Caco-2 (cell line): ENCODE data around the gene KIFAP3. TPM values are rescaled to one million over a fixed set of nuclear protein-coding genes. Genes with fewer than 3 reads are reported as not detected.

Experiments
- BruUV-seq: library from RNA; stranded (reverse); fragments of 400-500 nt; replicated peaks from 2 replicates; lab custom pipeline; 2021; lab: Mats Ljungman, UMichigan
- CTCF ChIA-PET: fragments of 300-600 bp; sonication (Branson Sonifier 250); formaldehyde crosslinking; loops from one replicate; lab custom pipeline; 2022; ENCODE audit warnings: antibody characterized with exemption; lab: Charles Lee
- POLR2A ChIA-PET: fragments of 300-600 bp; sonication (Branson Sonifier 250); formaldehyde crosslinking; loops from one replicate; lab custom pipeline; 2022; ENCODE audit warnings: antibody characterized with exemption; lab: Charles Lee
- DNase-seq, 2 experiments: peaks; one replicate each; pipeline versions ENCODE4 v3.0.0 to v3.0.0-alpha.2; 2020 to 2022
- H3K27me3 ChIP-seq: replicated peaks from 2 replicates; pipeline ENCODE4 v1.6.0; 2011; ENCODE audit warnings: low read length; ENCODE audit not compliant: control insufficient read depth, insufficient read depth
- H3K36me3 ChIP-seq: 2 replicates; pipeline ENCODE4 v1.5.1; 2011; ENCODE audit warnings: low read length; ENCODE audit not compliant: control insufficient read depth, insufficient read depth
- H3K4me1 ChIP-seq: fragments of 250-450 bp; sonication (Bioruptor Pico); 2 replicates; pipeline ENCODE4 v1.5.1; 2020; ENCODE audit warnings: mild to moderate bottlenecking
- H3K4me3 ChIP-seq: 2 replicates; pipeline ENCODE4 v1.5.1; 2011; ENCODE audit warnings: low read depth, mild to moderate bottlenecking, control low read depth, low read length
- H3K9me3 ChIP-seq: fragments of 250-450 bp; sonication (Bioruptor Pico); 2 replicates; pipeline ENCODE4 v1.5.1; 2020; ENCODE audit warnings: mild to moderate bottlenecking, moderate library complexity
- H3K27ac Mint-ChIP-seq: one replicate; pipeline ENCODE4 v1.8.0; 2022; ENCODE audit warnings: mixed read lengths; ENCODE audit not compliant: unreplicated experiment
- H3K27me3 Mint-ChIP-seq: one replicate; pipeline ENCODE4 v1.8.0; 2022; ENCODE audit warnings: mixed read lengths; ENCODE audit not compliant: insufficient read depth, unreplicated experiment
- H3K36me3 Mint-ChIP-seq: one replicate; pipeline ENCODE4 v1.8.0; 2022; ENCODE audit warnings: mild to moderate bottlenecking, mixed read lengths; ENCODE audit not compliant: insufficient read depth, unreplicated experiment
- H3K4me1 Mint-ChIP-seq: one replicate; pipeline ENCODE4 v1.8.0; 2022; ENCODE audit warnings: low read depth, mixed read lengths; ENCODE audit not compliant: unreplicated experiment
- H3K4me3 Mint-ChIP-seq: one replicate; pipeline ENCODE4 v1.8.0; 2022; ENCODE audit warnings: mild to moderate bottlenecking, moderate library complexity, mixed read lengths; ENCODE audit not compliant: unreplicated experiment
- H3K9me3 Mint-ChIP-seq: one replicate; pipeline ENCODE4 v1.8.0; 2022; ENCODE audit warnings: mixed read lengths; ENCODE audit not compliant: unreplicated experiment
- CTCF ChIP-seq, 2 experiments: fragments of 200-600 bp in 1 of 2; IDR thresholded peaks; 1 replicate in 1 of 2; 2 replicates in 1 of 2; pipeline versions ENCODE4 v1.5.1 to v1.8.0; 2011 to 2022; ENCODE audit warnings: antibody characterized with exemption in 1 of 2, control low read depth in 1 of 2, inconsistent platforms in 1 of 2, low read depth in 1 of 2, low read length in 1 of 2, mild to moderate bottlenecking in 1 of 2, moderate library complexity in 1 of 2; ENCODE audit not compliant: insufficient read depth in 1 of 2, severe bottlenecking in 1 of 2, unreplicated experiment in 1 of 2
- intact Hi-C: fragments of 100-400 bp; cut with micrococcal nuclease; formaldehyde crosslinking; loops from one replicate; pipeline ENCODE4 v1.10.0; 2022; ENCODE audit not compliant: unreplicated experiment
- total RNA-seq: library from RNA; stranded (reverse); gene quantifications from 2 replicates; pipeline ENCODE4 v1.2.3, GENCODE V29; 2022

Gene KIFAP3
- total RNA-seq, 1 experiment from 2014 or later, result 10.9 TPM

- no peak for DNase-seq
- no peaks in the 10 kb centered on the region for H3K9me3 Mint-ChIP-seq
- no peaks in the 10 kb centered on the region for H3K4me1 Mint-ChIP-seq
- H3K4me3 Mint-ChIP-seq, result no peak overlapping the region
- H3K36me3 ChIP-seq, result no peaks in the 10 kb centered on the region
- peaks cover 22% of the 10 kb centered on the region for H3K36me3 Mint-ChIP-seq
- no peaks in the 10 kb centered on the region for H3K27me3 ChIP-seq
- H3K4me3 ChIP-seq, result no peak overlapping the region
- POLR2A ChIA-PET, result no interaction called here
- no TSS peak for BruUV-seq
- no peaks in the 10 kb centered on the region for H3K27me3 Mint-ChIP-seq
- intact Hi-C loops, result no loop called here
- no peaks in the 10 kb centered on the region; the same call in 1 of the 2 replicates for H3K4me1 ChIP-seq
- no peak for TF ChIP-seq CTCF (IDR thresholded peaks at IDR 0.05; ENCODE audit: insufficient read depth in 1 of 2, low read depth in 1 of 2, low read length in 1 of 2, severe bottlenecking in 1 of 2, unreplicated experiment in 1 of 2)
- H3K9me3 ChIP-seq, result no peaks in the 10 kb centered on the region
- no peak overlapping the region for H3K27ac Mint-ChIP-seq
- CTCF ChIA-PET, result no interaction called here
Measured at GRCh38 chr1:169885207-169885606, 189.3 kb downstream of the KIFAP3 start.

GRCh38 chr1:169884634-169885033 lies 189.9 kb downstream of the KIFAP3 start:
- no TSS peak for BruUV-seq
- no peaks in the 10 kb centered on the region for H3K9me3 Mint-ChIP-seq
- no peak overlapping the region for H3K4me3 Mint-ChIP-seq
- DNase-seq, result no peak
- CTCF ChIA-PET, result no interaction called here
- Histone ChIP-seq H3K4me3 (no peak overlapping the region), H3K9me3 (no peaks in the 10 kb centered on the region), H3K27me3 (no peaks in the 10 kb centered on the region), H3K4me1 (no peaks in the 10 kb centered on the region), H3K36me3 (no peaks in the 10 kb centered on the region)
- peaks cover 22% of the 10 kb centered on the region for H3K36me3 Mint-ChIP-seq
- intact Hi-C loops, result no loop called here
- no peaks in the 10 kb centered on the region for H3K4me1 Mint-ChIP-seq
- H3K27ac Mint-ChIP-seq, result no peak overlapping the region
- H3K27me3 Mint-ChIP-seq, result no peaks in the 10 kb centered on the region
- no peak for TF ChIP-seq CTCF (IDR thresholded peaks at IDR 0.05; ENCODE audit: insufficient read depth in 1 of 2, low read depth in 1 of 2, low read length in 1 of 2, severe bottlenecking in 1 of 2, unreplicated experiment in 1 of 2)
- POLR2A ChIA-PET, result no interaction called here

GRCh38 chr1:169882039-169882511 lies 192.4 kb downstream of the KIFAP3 start:
- Mint-ChIP-seq H3K27ac (no peak overlapping the region), H3K9me3 (no peaks in the 10 kb centered on the region), H3K4me1 (no peaks in the 10 kb centered on the region), H3K27me3 (no peaks in the 10 kb centered on the region), H3K36me3 (peaks cover 22% of the 10 kb centered on the region), H3K4me3 (no peak overlapping the region)
- H3K4me3 ChIP-seq, result no peak overlapping the region
- no peaks in the 10 kb centered on the region for H3K36me3 ChIP-seq
- intact Hi-C loops, result no loop called here
- DNase-seq, result no peak
- no peaks in the 10 kb centered on the region for H3K9me3 ChIP-seq
- no peak for TF ChIP-seq CTCF (IDR thresholded peaks at IDR 0.05; ENCODE audit: insufficient read depth in 1 of 2, low read depth in 1 of 2, low read length in 1 of 2, severe bottlenecking in 1 of 2, unreplicated experiment in 1 of 2)
- no peaks in the 10 kb centered on the region for H3K27me3 ChIP-seq
- POLR2A ChIA-PET, result no interaction called here
- 0 out of 2 replicates have a peak, but pooled peaks cover 2% of the 10 kb centered on the region for H3K4me1 ChIP-seq
- CTCF ChIA-PET, result no interaction called here
- BruUV-seq, result no TSS peak
